Activated CD4-positive, alpha-beta T cell treated with anti-CD3 and anti-CD28 coated beads, Interleukin-2, amount 50 U/mL, for 4 hours (primary cell): Measurements from ENCODE around the gene DUOXA2.
A peak's percentile ranks its signal among the peaks of the same experiment; 100 is the strongest.

Experiments used
- DNase-seq, 2 experiments: peaks; one replicate each; pipeline ENCODE4 v3.0.0-alpha.2; 2020

The DUOXA2 gene

GRCh38 chr15:45138814-45139765 lies 25.0 kb downstream of the DUOXA2 start:
- DNase-seq = no peak

GRCh38 chr15:45139770-45140169 lies 25.6 kb downstream of the DUOXA2 start:
- no peak for DNase-seq

GRCh38 chr15:45140557-45141250 lies 26.6 kb downstream of the DUOXA2 start:
- no peak for DNase-seq

GRCh38 chr15:45141386-45141785 lies 27.3 kb downstream of the DUOXA2 start:
- DNase-seq = no peak

- DNase-seq = no peak
Measured at GRCh38 chr15:45143056-45143455, 28.9 kb downstream of the DUOXA2 start.

GRCh38 chr15:45143946-45144345 lies 29.8 kb downstream of the DUOXA2 start:
- no peak for DNase-seq

- DNase-seq = no peak
Measured at GRCh38 chr15:45144775-45145174, 30.6 kb downstream of the DUOXA2 start.

- DNase-seq = no peak
Measured at GRCh38 chr15:45146405-45146804, 32.3 kb downstream of the DUOXA2 start.

GRCh38 chr15:45147606-45148005 lies 33.5 kb downstream of the DUOXA2 start:
- no peak for DNase-seq

GRCh38 chr15:45148076-45149059 lies 34.2 kb downstream of the DUOXA2 start:
- DNase-seq = no peak

GRCh38 chr15:45149060-45149459 lies 34.9 kb downstream of the DUOXA2 start:
- DNase-seq = no peak

- DNase-seq = no peak
Measured at GRCh38 chr15:45150481-45150880, 36.4 kb downstream of the DUOXA2 start.

- no peak for DNase-seq
Measured at GRCh38 chr15:45150997-45151396, 36.9 kb downstream of the DUOXA2 start.

GRCh38 chr15:45151998-45152828 lies 38.1 kb downstream of the DUOXA2 start:
- no peak for DNase-seq

GRCh38 chr15:45155739-45156138 lies 41.6 kb downstream of the DUOXA2 start:
- DNase-seq = no peak

- no peak for DNase-seq
Measured at GRCh38 chr15:45156744-45157455, 42.8 kb downstream of the DUOXA2 start.

GRCh38 chr15:45157974-45158373 lies 43.8 kb downstream of the DUOXA2 start:
- DNase-seq = no peak

GRCh38 chr15:45161666-45162065 lies 47.5 kb downstream of the DUOXA2 start:
- no peak for DNase-seq

- peak; percentile 55 to 56 for DNase-seq
Measured at GRCh38 chr15:45162771-45163507, 48.8 kb downstream of the DUOXA2 start.

GRCh38 chr15:45163508-45163856 lies 49.4 kb downstream of the DUOXA2 start:
- DNase-seq = no peak

GRCh38 chr15:45164914-45165313 lies 50.8 kb downstream of the DUOXA2 start:
- DNase-seq = no peak
